Choroid plexus epithelial cell (primary cell): ENCODE data around the gene MPC1.

Experiments
- DNase-seq: peaks from one replicate; pipeline ENCODE4 v3.0.0-alpha.2; 2010; ENCODE audit warnings: low read depth
- H3K4me3 ChIP-seq: 2 replicates; pipeline ENCODE4 v1.5.1; 2011; ENCODE audit warnings: low read depth, mild to moderate bottlenecking, control low read depth, low read length, moderate library complexity
- CTCF ChIP-seq: conservative IDR thresholded peaks from 2 replicates; pipeline ENCODE4 v1.5.1; 2011; ENCODE audit warnings: low read depth, mild to moderate bottlenecking, control low read depth, inconsistent platforms, low read length, moderate library complexity

MPC1 gene

GRCh38 chr6:166382933-166383801 is at the start of gene MPC1:
Gene MPC1 (minus strand): TSS chr6:166382940. CDS start chr6:166382876, 64 bp downstream.
- H3K4me3 ChIP-seq: peak within 1 kb of the TSS; percentile 84
- TF ChIP-seq CTCF: no peak
- peak; percentile 97 for DNase-seq

- TF ChIP-seq CTCF: no peak
- no peak for DNase-seq
- H3K4me3 ChIP-seq: no peak overlapping the region
Measured at GRCh38 chr6:166430269-166430668, 47.5 kb upstream of the MPC1 start.

- no peak for DNase-seq
- no peak overlapping the region for H3K4me3 ChIP-seq
- TF ChIP-seq CTCF: no peak
Measured at GRCh38 chr6:166424431-166424830, 41.7 kb upstream of the MPC1 start.

GRCh38 chr6:166423781-166424180 is 41.0 kb upstream of the MPC1 start:
- TF ChIP-seq CTCF: no peak
- no peak overlapping the region for H3K4me3 ChIP-seq
- no peak for DNase-seq

- no peak for TF ChIP-seq CTCF
- no peak for DNase-seq
- H3K4me3 ChIP-seq: no peak overlapping the region
Measured at GRCh38 chr6:166423051-166423745, 40.5 kb upstream of the MPC1 start.

- DNase-seq: no peak
- H3K4me3 ChIP-seq: no peak overlapping the region
- TF ChIP-seq CTCF: no peak
Measured at GRCh38 chr6:166422201-166422940, 39.6 kb upstream of the MPC1 start.
